SH-SY5Y (cell line): Measurements from ENCODE around the gene TNFRSF8.

Experiments used
- GATA2 ChIP-seq: IDR thresholded peaks from 2 replicates; pipeline ENCODE4 v1.6.1; 2011; ENCODE audit warnings: mild to moderate bottlenecking, low read depth, low read length
- GATA3 ChIP-seq: IDR thresholded peaks from 2 replicates; pipeline ENCODE4 v1.6.1; 2011; ENCODE audit warnings: low read depth, mild to moderate bottlenecking, low read length, moderate library complexity

TNFRSF8 gene

GRCh38 chr1:12052008-12052573 is 11.0 kb upstream of the TNFRSF8 start:
- TF ChIP-seq GATA2 (no peak), GATA3 (no peak)

GRCh38 chr1:12052997-12053686 is 10.0 kb upstream of the TNFRSF8 start:
- TF ChIP-seq GATA3 (no peak), GATA2 (no peak)

GRCh38 chr1:12053752-12054548 is 9.2 kb upstream of the TNFRSF8 start:
- TF ChIP-seq GATA3 (no peak), GATA2 (no peak)

- no peak for TF ChIP-seq GATA3
- no peak for TF ChIP-seq GATA2
Observed at GRCh38 chr1:12055259-12055658, 7.8 kb upstream of the TNFRSF8 start.

- TF ChIP-seq GATA2, result no peak
- no peak for TF ChIP-seq GATA3
Observed at GRCh38 chr1:12056331-12056841, 6.7 kb upstream of the TNFRSF8 start.

- no peak for TF ChIP-seq GATA2
- TF ChIP-seq GATA3, result no peak
Observed at GRCh38 chr1:12057382-12057781, 5.7 kb upstream of the TNFRSF8 start.

GRCh38 chr1:12057940-12058687 is 5.0 kb upstream of the TNFRSF8 start:
- no peak for TF ChIP-seq GATA2
- TF ChIP-seq GATA3, result no peak

GRCh38 chr1:12059226-12059625 is 3.9 kb upstream of the TNFRSF8 start:
- no peak for TF ChIP-seq GATA3
- TF ChIP-seq GATA2, result no peak

- TF ChIP-seq GATA2, result no peak
- TF ChIP-seq GATA3, result no peak
Observed at GRCh38 chr1:12059722-12060464, 3.2 kb upstream of the TNFRSF8 start.

GRCh38 chr1:12060500-12060899 is 2.6 kb upstream of the TNFRSF8 start:
- no peak for TF ChIP-seq GATA3
- no peak for TF ChIP-seq GATA2

- TF ChIP-seq GATA3, result no peak
- TF ChIP-seq GATA2, result no peak
Observed at GRCh38 chr1:12064073-12064969, 1.2 kb downstream of the TNFRSF8 start.

- TF ChIP-seq GATA3, result no peak
- no peak for TF ChIP-seq GATA2
Observed at GRCh38 chr1:12065872-12066271, 2.8 kb downstream of the TNFRSF8 start.
